SK-N-SH treated with all-trans-retinoic acid at 6 μM for 48 hours (cell line): ENCODE measurements around the gene LAMB1.

Experiments
- ATAC-seq: fragments of 200-7000 bp; cut with Tn5 transposase; 3 replicates; pipeline ENCODE4 v1.9.1; 2020; ENCODE audit warnings: mild to moderate bottlenecking, moderate library complexity
- ARNTL ChIP-seq: fragments of 450-650 bp; formaldehyde crosslinking; IDR thresholded peaks from 2 replicates; pipeline ENCODE4 v1.5.0; 2020; ENCODE audit warnings: low read depth, mild to moderate bottlenecking, moderate library complexity, borderline replicate concordance
- BACH2 ChIP-seq: fragments of 250-450 bp; sonication (Bioruptor Pico); IDR thresholded peaks from 2 replicates; pipeline ENCODE4 v1.9.0; 2021; ENCODE audit warnings: mild to moderate bottlenecking, borderline replicate concordance
- CREB5 ChIP-seq: fragments of 250-450 bp; sonication (Bioruptor Pico); IDR thresholded peaks from 2 replicates; pipeline ENCODE4 v1.5.1; 2020; ENCODE audit warnings: low read depth, mild to moderate bottlenecking, moderate library complexity
- CSDC2 ChIP-seq: fragments of 250-450 bp; sonication (Bioruptor Pico); IDR thresholded peaks from 2 replicates; pipeline ENCODE4 v1.5.0; 2020; ENCODE audit warnings: mild to moderate bottlenecking, moderate library complexity
- CSRNP3 ChIP-seq: fragments of 250-450 bp; sonication (Bioruptor Pico); IDR thresholded peaks from 2 replicates; pipeline ENCODE4 v1.5.1; 2021; ENCODE audit warnings: mild to moderate bottlenecking, moderate library complexity
- GLIS3 ChIP-seq: fragments of 250-450 bp; sonication (Bioruptor Pico); IDR thresholded peaks from 2 replicates; pipeline ENCODE4 v1.5.0; 2020; ENCODE audit warnings: mild to moderate bottlenecking, moderate library complexity
- ISL1 ChIP-seq: fragments of 250-450 bp; sonication (Bioruptor Pico); IDR thresholded peaks from 2 replicates; pipeline ENCODE4 v2.1.2; 2022; ENCODE audit warnings: mild to moderate bottlenecking, moderate library complexity
- PPARA ChIP-seq: fragments of 250-450 bp; sonication (Bioruptor Pico); IDR thresholded peaks from 2 replicates; pipeline ENCODE4 v1.5.0; 2020; ENCODE audit warnings: mild to moderate bottlenecking, borderline replicate concordance
- RARB ChIP-seq: fragments of 250-450 bp; sonication (Bioruptor Pico); IDR thresholded peaks from 2 replicates; pipeline ENCODE4 v1.8.0; 2021; ENCODE audit warnings: mild to moderate bottlenecking, moderate library complexity
- SNAI2 ChIP-seq: fragments of 250-450 bp; sonication (Bioruptor Pico); IDR thresholded peaks from 2 replicates; pipeline ENCODE4 v1.5.0; 2020; ENCODE audit warnings: mild to moderate bottlenecking, moderate library complexity
- TOX ChIP-seq: fragments of 250-450 bp; sonication (Bioruptor Pico); IDR thresholded peaks from 2 replicates; pipeline ENCODE4 v1.8.0; 2021; ENCODE audit warnings: mild to moderate bottlenecking, moderate library complexity, borderline replicate concordance
- TSHZ2 ChIP-seq: fragments of 250-450 bp; sonication (Bioruptor Pico); IDR thresholded peaks from 2 replicates; pipeline ENCODE4 v1.5.0; 2020; ENCODE audit warnings: mild to moderate bottlenecking, moderate library complexity
- ZC3H10 ChIP-seq: fragments of 250-450 bp; sonication (Bioruptor Pico); IDR thresholded peaks from 2 replicates; pipeline ENCODE4 v1.5.1; 2021; ENCODE audit warnings: mild to moderate bottlenecking, moderate library complexity
- ZFP30 ChIP-seq: fragments of 450-650 bp; formaldehyde crosslinking; IDR thresholded peaks from 2 replicates; pipeline ENCODE4 v1.5.0; 2022; ENCODE audit warnings: mild to moderate bottlenecking, moderate library complexity
- ZNF565 ChIP-seq: fragments of 450-650 bp; formaldehyde crosslinking; conservative IDR thresholded peaks from 2 replicates; pipeline ENCODE4 v1.5.0; 2020; ENCODE audit warnings: low read depth, mild to moderate bottlenecking, moderate library complexity
- ZNF70 ChIP-seq: fragments of 450-650 bp; formaldehyde crosslinking; IDR thresholded peaks from 2 replicates; pipeline ENCODE4 v1.5.0; 2020; ENCODE audit warnings: mild to moderate bottlenecking, moderate library complexity
- ZNF8 ChIP-seq: fragments of 450-650 bp; formaldehyde crosslinking; IDR thresholded peaks from 2 replicates; pipeline ENCODE4 v1.5.0; 2020; ENCODE audit warnings: mild to moderate bottlenecking, moderate library complexity

Gene LAMB1

GRCh38 chr7:108020585-108020984 is 17.6 kb upstream of the LAMB1 start (continued):
- no peak for TF ChIP-seq CREB5 (CRISPR knock-in tag)

- TF ChIP-seq BACH2: no peak
- no peak for TF ChIP-seq TOX (CRISPR knock-in tag)
- no peak for TF ChIP-seq CREB5 (CRISPR knock-in tag)
- no peak for TF ChIP-seq PPARA (CRISPR knock-in tag)
- TF ChIP-seq RARB: no peak
- TF ChIP-seq GLIS3 (CRISPR knock-in tag): no peak
- no peak for TF ChIP-seq ISL1 (CRISPR knock-in tag)
- TF ChIP-seq ZNF70: no peak
- no peak for TF ChIP-seq SNAI2 (CRISPR knock-in tag)
- no peak for TF ChIP-seq ZC3H10 (CRISPR knock-in tag)
- no peak for TF ChIP-seq ARNTL
- no peak for TF ChIP-seq TSHZ2 (CRISPR knock-in tag)
- no peak for TF ChIP-seq ZFP30 (CRISPR knock-in tag)
- TF ChIP-seq CSRNP3: no peak
- no peak for TF ChIP-seq CSDC2 (CRISPR knock-in tag)
- no peak for TF ChIP-seq ZNF565 (CRISPR knock-in tag)
Measured at GRCh38 chr7:108018668-108019067, 15.7 kb upstream of the LAMB1 start.

GRCh38 chr7:108017776-108018151 is 14.8 kb upstream of the LAMB1 start:
- peak; percentile 6; the same call in 1 of the 3 replicates for ATAC-seq
- no peak for TF ChIP-seq ZNF8 (CRISPR knock-in tag)
- TF ChIP-seq, all 23 proteins: peak for 0

More at GRCh38 chr7:108018668-108019067, 15.7 kb upstream of the LAMB1 start:
- no peak for ATAC-seq

GRCh38 chr7:108016841-108017775 is 14.1 kb upstream of the LAMB1 start:
- TF ChIP-seq CSRNP3 (no peak), TSHZ2 (CRISPR knock-in tag) (no peak), GLIS3 (CRISPR knock-in tag) (no peak), ISL1 (CRISPR knock-in tag) (peak; percentile 23; the same call in 1 of the 2 replicates)
- peak; percentile 93 for ATAC-seq
